NOMO-1 treated with dmso at 0.1 percent for 144 hours (cell line): Measurements from ENCODE around the gene RADIL.

Source experiments
- DNase-seq: peaks from one replicate; lab custom pipeline; 2025; ENCODE audit not compliant: unreplicated experiment; lab: John Stamatoyannopoulos, UW

RADIL gene

DNA sequence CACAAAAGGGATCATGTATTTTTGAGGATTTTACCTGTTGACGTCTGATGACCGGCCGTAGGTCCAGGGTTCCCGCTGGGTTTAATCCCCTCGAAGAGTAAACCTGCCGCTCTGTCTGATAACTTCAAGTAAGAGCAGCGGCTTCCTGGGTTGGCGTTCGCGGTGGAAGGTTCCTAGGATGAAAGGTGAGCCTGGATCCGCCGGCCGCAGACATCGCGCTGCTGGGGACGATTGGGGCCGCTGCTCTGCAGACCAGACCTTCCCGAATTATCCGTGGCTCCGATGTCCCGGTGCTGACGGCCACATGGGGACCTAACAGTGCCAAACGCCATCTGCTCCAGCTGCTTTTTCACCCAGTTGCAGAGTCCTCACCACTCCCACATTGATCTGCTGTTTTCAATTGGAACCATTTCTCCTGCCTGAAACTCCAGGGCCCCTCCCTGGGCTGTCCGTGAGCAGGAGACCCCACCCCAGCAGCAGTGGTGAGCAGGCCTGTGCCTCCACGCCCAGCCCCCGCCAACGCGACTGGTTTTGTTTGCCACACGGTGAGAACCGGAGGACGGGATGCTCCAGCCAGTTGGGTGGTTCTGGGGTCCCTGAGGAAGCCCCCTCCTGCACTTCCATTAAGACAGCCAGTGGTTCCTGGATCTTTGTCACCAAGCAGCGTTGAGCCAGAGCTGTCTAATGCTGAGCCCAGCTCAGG is 120.3 kb downstream of the RADIL start:
- DNase-seq, result no peak

DNA sequence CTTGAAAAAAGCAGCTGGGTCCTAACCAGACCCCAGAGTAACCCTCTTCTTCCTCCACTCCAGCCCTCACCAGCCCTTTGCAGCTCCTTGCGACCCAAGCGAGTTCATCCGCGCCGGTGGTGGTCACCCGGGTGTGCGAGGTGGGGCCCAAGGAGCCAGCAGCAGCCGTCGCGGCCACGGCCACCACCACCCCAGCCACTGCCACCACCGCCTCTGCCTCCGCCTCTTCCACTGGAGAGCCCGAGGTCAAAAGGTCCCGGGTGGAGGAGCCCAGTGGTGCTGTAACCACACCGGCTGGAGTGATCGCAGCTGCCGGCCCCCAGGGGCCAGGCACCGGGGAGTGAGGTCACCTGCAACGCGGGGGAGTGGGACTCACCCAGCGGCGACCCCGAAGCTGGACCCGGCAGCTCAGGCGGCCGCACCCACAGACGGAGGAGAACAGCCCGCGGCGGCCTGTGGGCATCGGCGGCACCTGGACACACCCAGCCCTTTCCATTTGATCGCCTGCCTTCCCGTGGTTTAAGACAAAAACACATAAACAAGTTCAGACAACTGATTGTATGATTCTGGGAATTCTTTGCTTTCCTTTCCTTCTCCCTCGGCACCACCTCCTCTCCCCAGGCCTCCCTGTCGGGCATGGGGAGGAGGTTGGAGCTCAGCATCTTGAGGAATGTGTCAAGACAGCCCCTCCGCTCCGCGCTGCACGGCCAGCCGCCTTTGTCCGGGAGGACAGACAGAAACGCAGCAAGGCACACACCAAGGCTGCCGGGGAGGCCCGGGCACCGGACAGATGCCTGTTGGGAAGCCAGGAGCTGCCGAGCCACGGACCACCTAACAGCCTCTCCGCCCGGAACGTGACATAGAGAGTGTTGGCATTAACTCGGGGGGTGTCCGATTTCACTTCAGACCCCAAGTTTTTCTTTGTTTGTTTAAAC is 121.1 kb downstream of the RADIL start:
- no peak for DNase-seq

DNA sequence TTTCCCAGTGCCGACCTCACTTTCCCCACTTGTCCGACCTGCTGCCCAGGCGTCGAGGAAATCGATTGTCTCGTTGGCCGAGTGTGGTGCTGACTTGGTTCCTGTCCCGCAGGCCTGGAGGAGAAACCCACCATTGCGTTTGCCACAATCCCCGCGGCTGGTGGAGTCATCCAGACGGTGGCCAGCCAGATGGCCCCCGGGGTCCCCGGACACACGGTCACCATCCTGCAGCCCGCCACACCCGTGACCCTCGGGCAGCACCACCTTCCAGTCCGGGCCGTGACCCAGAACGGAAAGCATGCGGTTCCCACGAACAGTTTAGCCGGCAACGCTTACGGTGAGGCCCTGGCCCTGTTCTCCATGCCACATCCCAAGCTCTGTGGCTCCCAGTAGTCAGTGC is 122.6 kb downstream of the RADIL start:
- DNase-seq, result no peak

DNA sequence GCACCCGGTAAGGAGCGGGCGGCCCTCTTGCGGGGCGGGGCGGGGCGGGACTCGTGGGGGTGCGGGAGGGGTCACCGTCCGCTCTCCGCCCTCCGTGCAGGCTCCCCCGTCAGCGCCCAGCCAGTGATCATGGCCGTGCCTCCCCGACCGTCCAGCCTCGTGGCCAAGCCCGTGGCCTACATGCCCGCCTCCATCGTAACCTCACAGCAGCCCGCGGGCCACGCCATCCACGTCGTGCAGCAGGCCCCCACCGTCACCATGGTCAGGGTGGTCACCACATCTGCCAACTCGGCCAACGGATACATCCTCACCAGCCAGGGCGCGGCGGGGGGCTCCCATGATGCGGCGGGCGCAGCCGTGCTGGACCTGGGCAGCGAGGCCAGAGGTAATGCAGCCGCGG is 124.3 kb downstream of the RADIL start:
- DNase-seq, result no peak

DNA sequence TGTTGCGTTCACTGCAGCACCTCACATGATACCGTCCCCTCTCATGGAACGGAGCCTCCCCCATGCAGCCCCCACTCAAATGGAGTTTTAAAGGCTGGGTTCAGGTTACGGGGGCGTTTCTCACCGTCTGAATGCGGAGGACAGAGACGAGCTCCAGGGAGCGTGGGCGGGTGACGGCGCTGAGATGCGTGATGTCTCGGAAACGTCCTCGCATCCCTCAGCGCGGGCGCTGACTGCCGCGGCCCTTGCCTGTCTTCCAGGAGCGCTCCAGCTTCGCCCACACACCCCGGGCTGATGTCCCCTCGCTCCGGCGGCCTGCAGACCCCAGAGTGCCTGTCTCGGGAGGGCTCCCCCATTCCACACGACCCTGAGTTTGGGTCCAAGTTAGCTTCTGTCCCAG is 124.7 kb downstream of the RADIL start:
- no peak for DNase-seq

DNA sequence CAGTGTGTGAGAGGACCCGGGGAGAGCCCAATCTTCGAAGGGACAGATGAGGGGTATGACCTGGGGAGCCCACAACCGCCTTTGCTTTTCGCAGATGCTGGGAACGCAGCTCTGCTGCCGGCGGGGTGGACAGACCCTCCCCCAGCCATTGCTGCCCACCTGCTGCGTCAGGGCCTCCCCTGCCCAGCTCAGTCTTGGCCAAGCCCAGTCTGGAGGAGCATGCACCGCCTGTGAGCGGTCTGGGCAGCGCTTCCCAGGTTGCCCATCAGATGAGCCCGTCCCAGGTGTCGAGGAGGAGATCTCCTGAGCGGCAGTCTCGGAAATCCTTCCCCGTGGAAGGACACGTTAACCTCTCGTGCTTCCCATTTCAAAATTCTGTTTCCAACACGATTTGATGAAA is 125.4 kb downstream of the RADIL start:
- DNase-seq, result no peak

DNA sequence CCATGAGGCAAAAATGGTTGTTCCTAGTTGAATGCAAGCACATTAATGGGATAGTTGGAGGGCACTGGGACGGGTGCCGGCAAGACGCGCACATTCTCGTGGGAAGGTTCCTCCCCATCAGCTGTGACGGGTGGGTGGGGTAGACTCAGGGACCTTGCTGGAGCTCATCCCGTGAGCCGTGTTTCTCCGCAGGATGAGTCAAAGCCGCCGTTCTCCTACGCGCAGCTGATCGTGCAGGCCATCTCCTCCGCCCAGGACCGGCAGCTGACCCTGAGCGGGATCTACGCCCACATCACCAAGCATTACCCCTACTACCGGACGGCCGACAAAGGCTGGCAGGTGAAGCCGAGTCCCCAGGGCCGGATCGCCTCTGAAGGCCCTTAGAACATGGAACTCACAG is 128.5 kb downstream of the RADIL start:
- no peak for DNase-seq

DNA sequence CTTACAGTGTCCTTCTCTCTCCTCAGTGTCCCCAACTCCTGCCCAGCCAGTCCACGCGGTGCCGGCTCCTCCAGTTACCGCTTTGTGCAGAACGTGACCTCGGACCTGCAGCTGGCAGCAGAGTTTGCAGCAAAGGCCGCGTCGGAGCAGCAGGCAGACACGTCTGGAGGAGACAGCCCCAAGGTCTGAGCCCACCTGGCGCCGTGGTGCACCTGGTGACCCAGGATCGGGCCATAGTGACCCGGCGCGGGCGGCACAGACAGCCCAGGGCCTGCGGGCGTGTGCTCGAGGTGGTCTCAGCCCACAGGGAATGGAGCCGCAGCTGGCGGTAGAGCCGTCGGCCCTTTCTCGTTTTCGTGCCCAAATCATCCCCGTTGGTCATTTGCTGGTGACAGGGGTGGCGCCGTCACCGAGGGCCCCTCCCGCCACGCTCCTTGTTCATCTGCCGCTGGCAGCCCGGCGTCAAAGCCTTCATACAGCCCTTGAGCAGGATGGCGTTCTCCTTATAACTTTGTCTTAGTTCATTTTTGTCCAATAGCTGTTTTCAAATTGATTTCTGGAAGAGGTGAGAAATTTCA is 129.0 kb downstream of the RADIL start:
- no peak for DNase-seq

DNA sequence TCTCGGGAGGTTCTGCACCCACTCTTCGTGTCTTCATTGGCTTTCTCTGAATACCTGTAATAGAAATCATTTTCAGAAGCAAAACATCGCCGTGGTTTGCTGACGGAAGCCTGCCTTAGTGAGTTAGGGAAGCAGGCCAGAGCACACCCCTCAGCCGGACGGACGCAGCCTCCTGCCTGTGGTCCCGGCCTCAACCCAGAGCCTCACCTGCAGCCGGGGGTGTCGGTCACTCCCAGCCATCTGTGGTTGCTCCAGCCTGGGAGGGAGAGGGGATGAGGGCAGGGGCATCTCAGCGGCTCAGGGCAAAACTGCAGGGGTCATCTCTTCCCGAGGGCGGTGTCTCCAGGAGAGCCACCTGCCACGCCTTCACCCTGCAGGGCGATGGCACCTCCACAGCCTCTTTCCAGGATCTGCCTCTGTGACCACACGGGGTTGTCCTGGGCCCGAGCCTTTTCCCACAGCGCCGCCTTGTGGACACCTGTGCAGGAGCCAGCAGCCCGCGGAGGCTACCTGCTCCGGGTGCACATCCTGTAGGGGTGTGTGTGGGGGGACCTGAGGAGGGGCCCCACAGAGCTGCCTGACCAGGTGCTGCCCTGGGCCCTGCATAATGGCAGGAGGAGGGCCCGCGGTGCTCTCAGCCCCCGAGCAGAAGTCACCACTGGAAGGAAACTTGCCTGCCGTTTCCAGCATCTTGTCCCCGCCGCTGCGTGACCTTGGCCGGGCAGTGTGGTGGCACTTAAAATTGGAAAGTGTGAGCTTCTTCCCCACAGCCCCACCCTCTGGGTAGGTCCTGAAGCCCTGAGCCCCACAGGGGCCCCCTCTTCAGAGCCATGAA is 129.7 kb downstream of the RADIL start:
- peak; percentile 4 for DNase-seq

DNA sequence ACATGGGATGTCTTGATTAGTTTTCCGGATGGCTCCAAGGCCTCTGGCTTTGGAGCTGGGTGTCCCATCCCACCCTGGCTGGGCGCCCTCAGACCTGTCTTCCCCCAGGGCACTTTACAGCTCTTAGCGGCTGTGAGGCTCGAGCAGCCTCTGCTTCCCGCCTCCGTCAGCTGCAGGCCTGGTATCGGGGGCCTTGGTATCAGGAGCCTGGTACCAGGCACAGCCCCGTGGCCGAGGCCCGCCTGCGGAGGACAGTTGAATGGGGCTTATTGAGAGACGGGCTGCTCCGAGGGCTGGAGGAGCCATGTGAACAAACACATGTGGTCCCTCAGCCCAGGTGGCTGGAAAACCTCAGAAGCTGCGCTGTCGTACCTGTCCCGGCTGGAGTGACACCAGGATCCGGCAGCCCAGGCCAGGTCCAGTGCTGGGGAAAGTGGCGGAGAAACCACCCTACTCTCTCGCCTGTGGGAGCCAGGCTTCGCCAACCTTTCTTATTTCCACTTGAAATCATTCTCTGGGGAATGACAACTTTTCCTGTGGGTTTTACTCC is 132.0 kb downstream of the RADIL start:
- no peak for DNase-seq

DNA sequence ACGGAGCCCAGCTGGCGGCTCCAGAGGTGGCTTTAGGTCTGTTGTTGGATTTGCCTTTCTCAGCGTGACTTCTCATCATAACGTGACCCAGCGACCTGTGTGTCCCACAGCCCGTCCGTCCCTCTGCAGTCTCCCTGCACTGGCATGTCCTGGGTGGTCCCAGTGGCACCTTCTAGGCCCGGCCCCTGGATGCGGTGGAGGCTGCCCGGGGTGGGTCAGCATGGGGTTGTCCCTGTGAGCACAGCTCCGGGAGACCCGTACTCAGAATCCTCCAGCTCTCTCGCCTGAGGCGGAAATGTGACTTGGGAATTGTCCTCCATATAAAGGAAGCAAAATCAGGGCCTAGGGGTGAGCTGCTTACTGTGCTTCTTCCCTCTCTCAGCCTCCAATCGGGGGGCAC is 133.7 kb downstream of the RADIL start:
- no peak for DNase-seq

DNA sequence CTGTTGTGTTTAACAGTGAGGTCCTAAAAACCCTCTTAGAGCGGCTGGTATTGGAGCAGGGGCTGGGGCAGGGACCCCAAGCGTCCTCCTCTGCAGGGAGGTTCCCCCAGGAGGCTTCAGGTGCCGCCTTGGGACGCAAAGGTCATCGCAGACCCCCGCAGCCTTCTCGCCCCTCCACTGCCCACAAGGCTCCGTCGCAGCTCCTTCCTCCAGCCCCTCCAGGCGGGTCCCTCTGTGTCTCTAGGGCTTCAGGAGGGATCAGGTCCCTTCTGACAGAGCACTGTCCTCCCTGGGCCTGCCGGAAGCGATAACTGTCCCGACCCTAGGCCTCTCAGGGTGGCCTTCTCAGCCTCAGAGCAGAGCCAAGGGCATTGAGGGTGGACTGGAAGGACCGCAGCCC is 134.2 kb downstream of the RADIL start:
- DNase-seq, result no peak
